Measurements from ENCODE around the gene PPP5C. TPM values are rescaled to one million over a fixed set of nuclear protein-coding genes. Genes with fewer than 3 reads are reported as not detected.
"Not testable (repeated sequence)": the region's sequence is repeated elsewhere in the genome, so short reads cannot be mapped to it uniquely, and the experiment has no call there.

Gene PPP5C
- total RNA-seq, 1 donor from 2014 or later: 69.5 TPM

DNA sequence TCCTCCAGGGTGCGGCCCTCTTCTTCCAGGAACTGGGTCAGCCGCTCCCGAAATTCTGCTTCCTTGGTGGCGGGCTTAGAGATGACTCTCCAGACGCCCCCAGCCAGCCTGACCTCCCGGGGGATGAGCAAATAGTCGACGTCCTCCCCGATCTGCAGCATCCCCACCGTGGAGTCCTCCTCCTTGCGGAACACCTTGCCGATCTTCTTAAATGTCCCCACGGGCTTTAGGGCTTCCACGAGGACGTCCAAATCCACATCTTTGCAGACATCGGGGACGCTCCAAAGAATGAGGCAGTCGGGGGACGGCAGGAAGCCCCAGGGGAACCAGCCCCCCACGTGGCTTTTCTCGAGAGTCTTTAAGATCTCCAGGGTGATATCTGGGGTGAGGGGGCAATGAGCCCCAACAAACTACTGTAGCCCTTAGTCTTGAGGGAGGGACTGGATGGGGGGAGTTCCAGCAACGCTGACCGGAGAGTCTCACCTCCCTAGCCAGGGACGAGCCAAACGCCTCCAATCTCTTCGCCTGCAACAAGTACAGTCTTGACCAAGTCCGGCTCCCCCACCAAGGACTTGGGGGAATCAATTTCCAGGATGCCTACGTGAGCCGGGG lies 65.9 kb downstream of the PPP5C start:
- intact Hi-C loops (cut with DNase I): no loop called here
- no peak for DNase-seq
- no peak for ATAC-seq (ENCODE audit: poor library complexity)

DNA sequence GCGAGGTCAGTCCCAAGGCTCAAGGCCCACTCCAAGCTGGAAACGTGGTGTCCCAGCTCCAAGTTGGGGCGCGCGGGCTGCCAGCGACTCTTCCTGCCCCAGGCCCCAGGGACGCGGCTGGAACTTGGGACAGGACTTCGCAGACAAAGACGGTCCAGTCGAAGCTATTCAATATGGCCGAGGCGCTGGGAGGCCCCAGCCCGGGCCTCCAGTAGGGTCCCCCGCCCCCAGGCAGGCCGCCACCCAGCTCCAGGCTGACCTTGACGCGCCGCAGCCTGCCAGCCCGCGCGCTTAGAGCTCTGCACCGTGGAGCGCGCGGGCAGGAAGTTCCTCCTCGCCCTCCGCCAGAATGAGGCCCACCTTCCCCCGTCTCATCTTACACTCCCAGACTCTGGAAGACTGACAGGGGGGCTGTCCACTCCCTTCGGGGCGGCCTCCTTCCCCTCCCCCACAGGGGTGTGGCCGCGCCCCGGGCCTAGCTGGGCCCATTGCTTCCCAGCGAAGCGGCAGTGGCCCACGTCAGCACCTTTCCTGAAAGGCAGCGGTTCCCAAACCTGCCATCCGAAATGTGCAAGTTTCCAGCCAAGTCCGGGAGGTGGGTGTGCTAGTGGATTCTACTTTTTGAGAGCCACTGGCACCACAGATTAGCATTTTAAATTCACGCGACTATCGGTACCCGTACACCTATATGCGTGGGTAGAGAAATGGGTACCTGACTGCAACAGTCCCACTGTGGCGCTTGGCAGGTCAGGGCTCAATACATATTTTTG lies 66.6 kb downstream of the PPP5C start, which contains the start of gene CCDC8:
Gene CCDC8 (minus strand): TSS at position 303 of the 770 bp plus-strand sequence. CDS start 754 bp downstream, outside the sequence.
- ATAC-seq (ENCODE audit: poor library complexity) (peak; percentile 91), DNase-seq (peak; percentile 90)
- intact Hi-C loops (cut with DNase I): no loop called here

DNA sequence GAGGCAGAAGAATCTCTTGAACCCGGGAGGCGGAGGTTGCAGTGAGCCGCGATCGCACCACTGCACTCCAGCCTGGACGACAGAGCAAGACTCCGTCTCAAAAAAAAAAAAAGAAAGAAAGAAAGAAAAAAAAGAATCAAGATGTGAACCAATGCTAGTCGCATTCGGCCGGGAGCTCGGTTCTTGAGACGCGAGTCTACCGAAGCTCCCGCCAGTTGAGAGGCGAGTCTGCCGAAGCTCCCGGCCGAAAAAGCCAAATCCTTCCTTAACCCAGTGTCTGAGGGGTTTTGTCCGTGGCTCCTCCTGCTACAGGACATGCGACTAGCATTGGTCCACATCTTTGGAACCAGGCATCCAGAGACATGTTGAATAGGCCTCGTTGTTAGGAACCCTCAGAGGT lies 68.0 kb downstream of the PPP5C start:
- intact Hi-C loops (cut with DNase I); DNase-seq; ATAC-seq (ENCODE audit: poor library complexity): not testable (repeated sequence)

DNA sequence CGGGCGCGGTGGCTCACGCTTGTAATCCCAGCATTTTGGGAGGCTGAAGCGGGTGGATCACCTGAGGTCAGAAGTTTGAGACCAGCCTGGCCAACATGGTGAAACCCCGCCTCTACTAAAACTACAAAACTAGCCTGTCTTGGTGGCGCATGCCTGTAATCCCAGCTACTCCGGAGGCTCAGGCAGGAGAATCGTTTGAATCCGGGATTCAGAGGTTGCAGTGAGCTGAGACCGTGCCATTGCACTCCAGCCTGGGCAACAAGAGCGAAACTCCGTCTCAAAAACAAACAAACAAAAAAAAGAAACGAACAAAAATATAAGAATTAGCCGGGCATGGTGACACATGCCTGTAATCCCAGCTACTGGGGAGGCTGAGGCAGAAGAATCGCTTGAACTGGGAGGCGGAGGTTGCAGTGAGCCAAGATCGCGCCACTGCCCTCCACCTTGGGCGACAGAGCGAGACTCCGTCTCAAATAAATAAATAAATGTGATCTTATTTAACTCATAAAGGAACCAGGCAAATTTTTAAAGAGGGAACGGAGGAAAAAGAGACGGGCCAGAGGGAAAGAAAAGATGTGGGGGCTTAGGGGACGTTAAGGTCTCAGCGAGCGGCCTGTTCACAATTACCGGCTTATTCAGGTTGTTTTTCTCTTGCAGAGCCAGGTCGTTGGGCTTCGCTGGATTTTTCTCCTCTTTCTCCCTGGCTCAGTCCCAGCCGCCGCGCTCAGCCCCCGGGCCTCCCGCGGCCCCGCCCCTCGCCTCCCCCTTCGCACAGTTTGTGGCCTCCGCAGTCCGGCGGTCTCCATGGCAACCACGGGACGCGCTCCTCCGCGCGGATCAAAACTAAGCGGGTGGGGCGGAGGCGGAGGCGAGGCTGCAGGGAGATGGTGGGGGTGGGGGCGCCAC lies 69.2 kb downstream of the PPP5C start:
- intact Hi-C loops (cut with DNase I): not testable (repeated sequence)
- DNase-seq: peak; percentile 93
- peak; percentile 44 for ATAC-seq (ENCODE audit: poor library complexity)

DNA sequence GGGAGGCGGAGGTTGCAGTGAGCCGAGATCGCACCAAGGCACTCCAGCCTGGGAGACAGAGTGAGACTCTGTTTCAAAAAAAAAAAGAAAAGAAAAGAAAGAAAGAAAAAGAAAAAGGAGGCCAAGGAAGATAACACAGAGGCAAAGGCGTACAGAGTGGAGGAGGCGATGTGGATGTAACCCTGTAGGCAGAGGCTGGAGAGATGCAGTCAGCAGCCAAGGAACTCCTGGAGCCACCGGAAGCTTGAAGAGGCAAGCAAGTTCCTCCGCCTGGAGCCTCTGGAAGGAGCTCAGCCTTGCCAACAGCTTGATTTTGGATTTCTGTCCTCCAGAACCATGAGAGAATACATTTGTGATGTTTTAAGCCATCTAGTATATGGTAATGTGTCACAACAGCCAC lies 73.2 kb downstream of the PPP5C start:
- intact Hi-C loops (cut with DNase I): no loop called here
- ATAC-seq (ENCODE audit: poor library complexity) (no peak), DNase-seq (no peak)

DNA sequence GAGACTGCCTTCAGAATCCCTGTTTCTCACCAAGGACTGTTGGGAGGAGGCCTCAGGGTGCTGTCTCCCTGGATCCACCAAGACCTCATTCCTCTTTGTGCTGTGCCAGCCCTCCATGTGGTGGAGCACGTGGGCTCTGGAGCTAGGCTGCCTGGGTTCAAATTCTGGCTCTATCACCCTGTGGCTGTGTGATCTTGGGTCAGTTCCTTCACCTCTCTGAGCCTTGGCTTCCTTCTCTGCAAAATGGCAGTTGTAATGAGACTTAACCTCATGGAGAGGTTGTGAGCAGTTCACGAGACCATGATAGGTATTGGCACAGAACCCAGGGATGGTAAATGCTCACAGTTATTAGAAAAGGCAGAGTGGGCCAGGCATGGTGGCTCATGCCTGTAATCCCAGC lies 75.5 kb downstream of the PPP5C start:
- DNase-seq: no peak
- intact Hi-C loops (cut with DNase I): no loop called here
- no peak for ATAC-seq (ENCODE audit: poor library complexity)

DNA sequence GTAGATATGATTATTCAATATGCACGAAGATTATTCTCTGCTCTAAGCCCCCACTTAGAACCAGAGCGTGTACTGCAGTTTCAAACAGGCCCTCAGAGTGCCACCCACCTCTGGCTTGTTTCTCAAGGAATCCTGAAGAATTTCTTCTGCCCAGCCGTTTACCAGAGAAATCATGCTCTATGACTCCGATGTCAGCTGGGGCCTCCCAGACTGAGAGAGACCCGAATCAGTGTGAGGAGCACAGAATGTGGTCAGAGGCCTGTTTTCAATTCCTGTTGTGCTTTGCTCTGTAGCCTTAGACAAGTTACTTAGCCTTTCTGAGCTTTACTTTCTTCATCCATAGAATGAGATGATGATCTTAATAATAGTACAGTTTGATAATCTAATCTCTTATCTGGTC lies 76.3 kb downstream of the PPP5C start:
- intact Hi-C loops (cut with DNase I): no loop called here

DNA sequence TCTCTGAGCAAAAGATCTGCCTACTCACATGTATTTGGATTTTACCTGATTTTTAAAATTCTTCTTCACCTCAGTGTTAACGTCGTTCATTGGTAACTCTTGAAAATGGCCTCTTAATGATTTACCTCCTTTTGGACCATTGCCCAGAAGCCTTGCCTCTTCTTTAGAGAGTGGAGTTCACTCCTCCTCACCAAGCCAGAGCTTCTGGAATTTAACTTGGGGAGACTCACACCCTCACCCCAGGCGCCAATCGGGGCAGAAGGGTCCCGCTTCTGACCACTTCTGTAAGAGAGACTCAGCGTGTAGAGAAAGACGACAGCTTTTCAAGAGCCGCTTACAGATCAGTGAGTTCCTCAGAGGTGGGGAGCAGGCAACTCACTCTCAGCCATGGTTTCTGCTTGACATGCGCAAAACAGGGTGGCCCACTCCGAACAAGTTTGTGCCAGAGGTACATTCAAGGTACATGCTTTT lies 79.2 kb downstream of the PPP5C start:
- ATAC-seq (ENCODE audit: poor library complexity) (peak; percentile 35), DNase-seq (no peak)
- intact Hi-C loops (cut with DNase I): no loop called here

More for the DNA sequence above, 76.3 kb downstream of the PPP5C start:
- no peak for ATAC-seq (ENCODE audit: poor library complexity)
- no peak for DNase-seq

DNA sequence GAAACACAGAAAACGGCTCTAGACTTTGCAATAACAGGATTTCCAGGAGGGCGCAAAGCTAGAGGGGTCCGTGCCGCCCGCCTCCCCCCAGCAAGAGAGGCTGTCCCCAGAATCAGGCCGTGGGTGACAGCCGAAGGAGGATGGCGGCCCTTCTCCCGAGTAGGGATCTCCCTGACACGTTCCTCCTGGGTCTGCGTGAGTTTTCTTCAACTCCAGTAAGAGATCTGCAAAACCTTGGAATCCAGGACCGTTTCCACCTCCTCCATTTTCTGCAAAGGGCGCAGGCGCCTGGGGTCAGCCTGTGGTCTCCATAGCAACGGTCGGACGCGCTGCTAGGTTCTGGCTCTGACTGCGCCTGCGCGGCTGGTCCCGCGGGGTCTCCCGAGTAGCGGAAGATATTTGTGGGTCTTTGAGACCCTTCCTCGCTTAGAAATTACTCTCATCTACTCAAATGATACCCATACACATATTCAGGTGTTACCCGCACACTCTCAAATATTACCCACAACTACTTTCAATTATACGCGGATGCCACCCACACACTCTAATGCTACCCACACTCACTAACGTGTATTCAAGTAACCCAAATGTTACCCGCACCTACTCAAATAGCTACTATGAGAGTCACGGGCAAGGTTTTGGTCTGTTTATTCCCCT lies 79.7 kb downstream of the PPP5C start:
- ATAC-seq (ENCODE audit: poor library complexity) (peak; percentile 89), DNase-seq (peak; percentile 87)
- intact Hi-C loops (cut with DNase I): no loop called here

DNA sequence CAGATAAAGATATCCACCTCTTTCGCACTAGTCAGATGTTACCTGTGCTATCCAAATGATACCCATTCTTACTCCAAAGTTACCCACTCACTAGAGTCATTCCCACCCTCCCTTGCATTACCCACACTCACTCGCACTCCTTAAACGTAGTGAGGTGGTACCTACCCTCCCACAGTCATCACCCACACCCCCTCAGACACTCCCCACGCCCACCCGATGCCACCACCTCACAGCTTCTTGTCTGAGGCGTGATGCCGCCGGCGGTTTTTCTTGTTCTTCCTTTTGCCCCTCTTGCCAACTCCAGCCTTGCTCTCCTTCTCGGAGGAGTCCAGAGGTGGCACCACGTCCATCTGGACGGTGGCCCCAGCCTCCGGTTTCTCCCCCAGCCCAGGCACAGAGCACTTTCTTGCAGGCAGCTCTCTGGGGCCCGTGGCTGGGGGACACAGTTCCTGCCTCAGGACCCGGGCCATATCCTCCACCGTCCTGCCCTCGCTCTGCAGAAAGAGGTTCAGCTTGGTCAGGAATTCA lies 80.7 kb downstream of the PPP5C start:
- no peak for DNase-seq
- ATAC-seq (ENCODE audit: poor library complexity): no peak
- intact Hi-C loops (cut with DNase I): no loop called here

DNA sequence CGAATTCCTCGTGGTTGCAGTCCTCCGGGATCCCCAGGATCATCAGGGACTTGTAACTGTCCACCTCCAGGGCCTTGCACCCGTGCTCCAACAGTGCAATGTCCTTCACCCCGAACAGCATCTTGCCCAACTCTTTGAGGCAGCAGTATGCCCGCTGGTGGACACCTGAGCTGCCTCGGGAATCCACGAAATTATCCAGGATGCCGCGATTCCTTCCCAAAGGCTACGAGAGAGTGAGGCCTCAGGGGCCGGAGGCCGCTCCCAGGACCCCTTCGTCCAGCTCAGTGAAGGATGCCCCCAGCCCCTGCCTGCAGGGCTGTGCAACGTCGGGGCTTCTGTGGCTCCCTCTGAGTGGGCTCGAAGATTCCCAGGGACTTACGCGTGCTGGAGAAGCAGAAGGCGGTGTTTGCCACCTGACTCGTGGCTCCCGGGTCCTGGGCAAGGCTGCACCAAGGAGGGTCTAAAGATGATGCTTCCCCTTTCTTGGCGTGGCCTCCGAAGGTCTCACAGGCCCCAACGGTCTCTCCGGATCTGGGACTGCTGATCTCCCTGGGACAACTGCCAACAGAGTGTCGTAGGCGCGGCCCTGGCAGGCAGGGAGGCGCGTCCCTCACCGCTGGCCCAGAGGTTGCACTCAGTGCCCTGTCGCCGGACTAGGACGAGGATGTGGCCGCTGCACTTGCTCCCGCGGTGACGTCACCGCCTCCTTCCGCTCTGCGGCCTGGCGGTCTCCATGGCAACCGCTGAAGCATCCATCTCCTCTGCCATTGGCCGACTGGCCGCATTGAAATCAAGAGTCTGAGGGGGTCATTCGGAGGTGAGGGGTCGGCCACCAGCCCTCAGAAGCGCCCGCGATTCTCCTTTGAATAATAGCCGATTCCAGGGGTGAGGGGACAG lies 81.6 kb downstream of the PPP5C start, which contains the start of gene PNMA8C:
Gene PNMA8C (minus strand): TSS at position 698 of the 897 bp plus-strand sequence. CDS start 577 bp downstream, at position 121.
- peak; percentile 64 for ATAC-seq (ENCODE audit: poor library complexity)
- peak; percentile 85 for DNase-seq
- intact Hi-C loops (cut with DNase I): no loop called here

DNA sequence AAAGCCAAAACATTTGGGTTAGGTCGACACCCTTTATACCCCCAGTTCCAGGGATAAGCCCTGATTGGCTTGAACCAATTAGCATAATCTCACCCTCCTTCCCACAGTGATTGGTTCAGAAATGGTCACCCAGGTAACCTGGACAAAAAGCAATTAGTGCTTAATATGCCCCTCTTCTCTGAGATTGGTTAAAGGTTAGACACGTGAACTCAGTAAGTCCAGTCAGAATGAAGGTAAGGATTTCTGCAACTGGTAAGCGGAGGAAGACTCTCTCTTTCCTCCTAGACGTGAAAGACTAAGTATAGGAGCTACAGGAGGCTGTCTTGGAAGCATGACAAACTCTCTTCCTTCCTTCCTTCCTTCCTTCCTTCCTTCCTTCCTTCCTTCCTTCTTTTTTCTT lies 83.1 kb downstream of the PPP5C start:
- intact Hi-C loops (cut with DNase I): no loop called here
- DNase-seq (no peak), ATAC-seq (ENCODE audit: poor library complexity) (no peak)

DNA sequence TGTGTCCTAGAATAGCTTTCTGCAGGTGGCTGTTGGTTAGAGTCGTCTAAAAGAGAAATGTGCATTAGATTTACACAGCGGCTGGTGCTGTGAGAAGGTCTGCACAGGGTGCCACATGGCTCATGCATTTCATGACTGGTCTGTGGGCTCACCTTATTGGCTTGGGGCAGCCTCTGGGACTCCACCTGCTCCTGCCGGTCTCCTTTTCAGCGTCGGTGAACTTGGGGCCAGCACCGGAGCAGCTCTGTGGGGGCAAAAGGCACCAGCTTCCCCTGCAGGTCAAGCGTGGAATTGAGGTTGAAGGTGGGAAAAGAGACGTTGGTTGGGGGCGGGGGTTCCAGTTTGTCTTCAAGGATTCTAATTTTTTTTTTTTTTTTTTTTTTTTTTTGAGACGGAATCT lies 84.9 kb downstream of the PPP5C start:
- no peak for ATAC-seq (ENCODE audit: poor library complexity)
- intact Hi-C loops (cut with DNase I): no loop called here

DNA sequence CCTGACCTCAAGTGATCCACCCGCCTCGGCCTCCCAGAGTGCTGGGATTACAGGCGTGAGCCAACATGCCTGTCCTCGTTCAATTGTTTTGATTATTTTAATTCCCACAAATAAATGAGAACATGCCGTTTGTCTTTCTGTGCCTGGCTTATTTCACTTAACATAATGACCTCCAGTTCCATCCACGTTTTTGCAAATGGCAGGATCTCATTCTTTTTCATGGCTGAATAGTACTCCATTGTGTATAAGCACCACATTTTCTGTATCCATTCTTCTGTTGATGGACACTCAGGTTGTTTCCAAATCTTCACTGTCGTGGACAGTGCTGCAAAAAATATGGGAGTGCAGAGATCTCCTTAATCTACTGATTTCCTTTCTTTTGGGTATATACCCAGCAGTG lies 86.6 kb downstream of the PPP5C start:
- intact Hi-C loops (cut with DNase I); ATAC-seq (ENCODE audit: poor library complexity); DNase-seq: not testable (repeated sequence)

More for the DNA sequence above, 84.9 kb downstream of the PPP5C start:
- DNase-seq: no peak

DNA sequence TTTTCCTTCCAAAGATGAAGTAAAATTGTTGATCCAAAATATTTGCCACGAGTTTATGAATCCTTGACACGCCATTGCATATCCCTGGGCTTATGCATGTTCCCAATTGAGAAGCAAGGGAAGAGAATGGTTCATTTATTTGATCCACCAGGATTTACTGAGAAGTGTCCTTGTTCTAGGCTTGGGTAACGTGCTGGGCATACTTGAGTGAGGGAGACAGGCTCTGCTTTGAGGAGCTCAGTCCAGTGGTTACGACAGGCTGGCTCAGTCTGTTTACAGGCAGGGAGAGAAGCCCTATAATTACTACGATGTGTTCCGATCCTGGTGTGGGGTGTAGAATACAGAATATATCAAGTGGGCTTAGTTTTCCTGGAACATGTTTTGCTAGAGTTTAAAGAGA lies 88.1 kb downstream of the PPP5C start:
- intact Hi-C loops (cut with DNase I): no loop called here

DNA sequence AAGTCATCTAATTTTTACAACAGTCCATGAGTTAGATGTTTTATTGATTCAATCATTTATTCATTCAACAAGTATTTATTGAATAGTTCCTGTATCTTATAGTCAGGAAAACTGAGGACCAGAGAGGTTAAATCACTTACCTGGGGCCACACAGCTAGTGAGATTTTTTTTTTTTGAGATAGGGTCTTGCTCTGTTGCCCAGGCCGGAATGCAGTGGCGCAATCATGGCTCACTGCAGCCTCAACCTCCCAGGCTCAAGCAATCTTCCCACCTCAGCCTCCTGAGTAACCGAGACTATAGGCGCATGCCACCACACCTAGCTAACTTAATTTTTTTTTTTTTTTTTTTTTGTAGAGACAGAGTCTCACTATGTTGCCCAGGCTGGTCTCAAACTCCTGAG lies 88.8 kb downstream of the PPP5C start:
- DNase-seq; ATAC-seq (ENCODE audit: poor library complexity); intact Hi-C loops (cut with DNase I): not testable (repeated sequence)

More for the DNA sequence above, 88.1 kb downstream of the PPP5C start:
- DNase-seq (no peak), ATAC-seq (ENCODE audit: poor library complexity) (no peak)

Data from Right ventricle myocardium superior (tissue), 1 donor.